K562 (cell line): ENCODE data around the gene EDARADD. TPM values are rescaled to one million over a fixed set of nuclear protein-coding genes. Genes with fewer than 3 reads are reported as not detected.

Source experiments
- AFF4 ChIP-seq: sonication (generic); formaldehyde crosslinking; IDR thresholded peaks from 2 replicates; pipeline ENCODE4 v1.8.0; 2023; ENCODE audit warnings: mild to moderate bottlenecking, missing genetic modification reagents
- ARID1B ChIP-seq: fragments of 450-650 bp; IDR thresholded peaks from 2 replicates; pipeline ENCODE4 v1.6.1; 2016; ENCODE audit warnings: antibody characterized with exemption, mild to moderate bottlenecking, inconsistent platforms
- ARNT ChIP-seq, 2 experiments: fragments of 450-650 bp; IDR thresholded peaks; 2 replicates each; pipeline ENCODE4 v1.6.1; 2016; ENCODE audit warnings: mild to moderate bottlenecking in 1 of 2
- ATF7 ChIP-seq: fragments of 450-650 bp; IDR thresholded peaks from 2 replicates; pipeline ENCODE4 v1.7.1; 2014; ENCODE audit warnings: mild to moderate bottlenecking, moderate library complexity
- C11orf30 ChIP-seq: fragments of 450-650 bp; IDR thresholded peaks from 2 replicates; pipeline ENCODE4 v1.6.1; 2016; ENCODE audit warnings: low read depth, mild to moderate bottlenecking
- CBFA2T3 ChIP-seq: fragments of 450-650 bp; IDR thresholded peaks from 2 replicates; pipeline ENCODE4 v1.6.1; 2017
- CTBP1 ChIP-seq: fragments of 450-650 bp; IDR thresholded peaks from 2 replicates; pipeline ENCODE4 v1.6.1; 2016; ENCODE audit warnings: borderline replicate concordance
- ERF ChIP-seq: fragments of 450-650 bp; formaldehyde crosslinking; IDR thresholded peaks from 2 replicates; pipeline ENCODE4 v1.4.0; 2020; ENCODE audit warnings: mild to moderate bottlenecking, mixed read lengths
- ETV6 ChIP-seq, 3 experiments: fragments of 150-350 bp in 1 of 3; sonication (generic) in 1 of 3; formaldehyde crosslinking in 1 of 3; IDR thresholded peaks; 2 replicates each; pipeline versions ENCODE4 v1.6.1 to v1.8.0; 2014 to 2022; ENCODE audit warnings: borderline replicate concordance in 2 of 3, low read depth in 2 of 3, antibody characterized with exemption in 1 of 3, low read length in 1 of 3, mild to moderate bottlenecking in 1 of 3, missing genetic modification reagents in 1 of 3
- EZH2 ChIP-seq: IDR thresholded peaks from 2 replicates; pipeline ENCODE4 v1.6.1; 2012; ENCODE audit warnings: low read depth, mild to moderate bottlenecking, inconsistent platforms, low read length, borderline replicate concordance
- FOXM1 ChIP-seq, 2 experiments: fragments of 450-650 bp in 1 of 2; sonication (generic) in 1 of 2; formaldehyde crosslinking in 1 of 2; IDR thresholded peaks; 2 replicates each; pipeline versions ENCODE4 v1.6.1 to v1.9.0; 2017 to 2022; ENCODE audit warnings: low read depth in 2 of 2, mild to moderate bottlenecking in 2 of 2, missing genetic modification reagents in 1 of 2, moderate library complexity in 1 of 2
- GTF2F1 ChIP-seq: IDR thresholded peaks from 2 replicates; pipeline ENCODE4 v1.6.1; 2011; ENCODE audit warnings: low read depth, low read length, improper control_type of control experiment
- HDAC8 ChIP-seq: fragments of 450-650 bp; IDR thresholded peaks from 2 replicates; pipeline ENCODE4 v1.6.1; 2016; ENCODE audit warnings: mild to moderate bottlenecking, missing genetic modification characterization, moderate library complexity, missing compliant biosample characterization
- HES1 ChIP-seq: fragments of 450-650 bp; IDR thresholded peaks from 2 replicates; pipeline ENCODE4 v1.6.1; 2016; ENCODE audit warnings: low read depth, mild to moderate bottlenecking, moderate library complexity
- JUN ChIP-seq, 2 experiments: sonication (generic) in 1 of 2; formaldehyde crosslinking in 1 of 2; IDR thresholded peaks; 2 replicates each; pipeline versions ENCODE4 v1.6.1 to v1.8.0; 2012 to 2022; ENCODE audit warnings: borderline replicate concordance in 2 of 2, mild to moderate bottlenecking in 2 of 2, improper control_type of control experiment in 1 of 2, low read depth in 1 of 2, low read length in 1 of 2, missing genetic modification reagents in 1 of 2
- KDM1A ChIP-seq, 2 experiments: fragments of 450-650 bp; IDR thresholded peaks; 2 replicates each; pipeline ENCODE4 v1.6.1; 2016; ENCODE audit warnings: mild to moderate bottlenecking in 2 of 2
- LARP7 ChIP-seq: fragments of 450-650 bp; IDR thresholded peaks from 2 replicates; pipeline ENCODE4 v1.6.1; 2016
- MEIS2 ChIP-seq: fragments of 450-650 bp; IDR thresholded peaks from 2 replicates; pipeline ENCODE4 v1.6.1; 2014; ENCODE audit warnings: mild to moderate bottlenecking; ENCODE audit not compliant: partially characterized antibody
- NEUROD1 ChIP-seq: fragments of 150-350 bp; IDR thresholded peaks from 2 replicates; pipeline ENCODE4 v1.6.1; 2014; ENCODE audit warnings: borderline replicate concordance, low read length, low read depth; ENCODE audit not compliant: partially characterized antibody
- NFIC ChIP-seq: fragments of 450-650 bp; IDR thresholded peaks from 2 replicates; pipeline ENCODE4 v1.6.1; 2017; ENCODE audit warnings: mild to moderate bottlenecking, inconsistent platforms
- POLR2AphosphoS5 ChIP-seq: IDR thresholded peaks from 2 replicates; pipeline ENCODE4 v1.6.1; 2011; ENCODE audit warnings: mild to moderate bottlenecking, low read depth, low read length, moderate library complexity; ENCODE audit not compliant: control insufficient read depth, insufficient read depth
- PRPF4 ChIP-seq: fragments of 200-400 bp; formaldehyde crosslinking; IDR thresholded peaks from one replicate; pipeline ENCODE4 v1.6.1; 2017; ENCODE audit warnings: low read length, low read depth, mild to moderate bottlenecking; ENCODE audit not compliant: insufficient read depth, poor library complexity, severe bottlenecking
- SMARCA4 ChIP-seq: fragments of 450-650 bp; IDR thresholded peaks from 2 replicates; pipeline ENCODE4 v1.6.1; 2016
- TAL1 ChIP-seq: fragments of 450-650 bp; IDR thresholded peaks from 2 replicates; pipeline ENCODE4 v1.6.1; 2016; ENCODE audit warnings: mild to moderate bottlenecking
- TRIM24 ChIP-seq, 2 experiments: fragments of 450-650 bp; IDR thresholded peaks; 2 replicates each; pipeline ENCODE4 v1.6.1; 2016
- ZNF589 ChIP-seq: fragments of 200-800 bp; sonication (Bioruptor generic); IDR thresholded peaks from 2 replicates; pipeline ENCODE4 v1.6.1; 2016; ENCODE audit warnings: low read depth, missing genetic modification characterization, missing compliant biosample characterization
- polyA plus RNA-seq, 8 experiments: library from polyadenylated mRNA; depleted of rRNA in 4 of 8; stranded (reverse) in 5 of 8; unstranded in 3 of 8; fragments of >200 nt; fragmentation: Nextera tagmentation in 2 of 8; fragmentation: Illumina TruSeq in 1 of 8; extraction: Ambion mirVana in 2 of 8; extraction: Trizol in 1 of 8; gene quantifications; 2 replicates each; pipeline versions ENCODE4 v1.2.1 to v1.2.3, GENCODE V29; 2011 to 2014; ENCODE audit warnings: inconsistent platforms in 1 of 8, missing spikeins in 1 of 8
- total RNA-seq, 7 experiments: library from RNA; depleted of rRNA in 6 of 7; stranded (reverse); fragments of >200 nt in 6 of 7; fragmentation: Illumina TruSeq in 2 of 7; extraction: Trizol in 2 of 7; gene quantifications; 2 replicates each; pipeline versions ENCODE4 v1.2.1 to v1.2.3, GENCODE V29; 2011 to 2021; ENCODE audit warnings: low replicate concordance in 1 of 7

The EDARADD gene
- total and polyA plus RNA-seq, 9 of the 15 experiments (the other 6 are each of a cell fraction or from before 2014, with no cell fraction given): 0.46 to 32.4 (median 20.6) TPM

GRCh38 chr1:236532850-236533249 is 138.8 kb downstream of the EDARADD start (continued):
- 0 out of 2 replicates have a peak, but pooled peaks have one; percentile 62 for TF ChIP-seq AFF4 (CRISPR knock-in tag)
- no peak for TF ChIP-seq ERF
- TF ChIP-seq HES1: peak; percentile 69
- peak; percentile 66; the same call in 1 of the 2 replicates for TF ChIP-seq POLR2AphosphoS5
- 0 out of 2 replicates have a peak, but pooled peaks have one; percentile 39 for TF ChIP-seq ZNF589 (CRISPR knock-in tag)
- TF ChIP-seq JUN (IDR thresholded peaks at IDR 0.05; ENCODE audit: borderline replicate concordance, low read depth, low read length): peak; percentile 48; the same call in 1 of the 2 replicates
- no peak for TF ChIP-seq JUN (CRISPR knock-in tag; IDR thresholded peaks at IDR 0.05; ENCODE audit: borderline replicate concordance)
- peak; percentile 62 to 70; a peak in 2 of 4 replicates for TF ChIP-seq ARNT (IDR thresholded peaks at IDR 0.05)
- peak; percentile 95 for TF ChIP-seq CBFA2T3
- TF ChIP-seq MEIS2: peak; percentile 94
- TF ChIP-seq TRIM24 (IDR thresholded peaks at IDR 0.05): peak; percentile 44 to 70; a peak in 2 of 4 replicates
- TF ChIP-seq LARP7: no peak
- peak; percentile 30 for TF ChIP-seq NEUROD1
- TF ChIP-seq C11orf30: no peak
- TF ChIP-seq FOXM1 (IDR thresholded peaks at IDR 0.05; ENCODE audit: low read depth): 0 out of 2 replicates have a peak, but pooled peaks have one; percentile 50
- TF ChIP-seq FOXM1 (CRISPR knock-in tag; IDR thresholded peaks at IDR 0.05; ENCODE audit: low read depth): no peak
- peak; percentile 84 for TF ChIP-seq CTBP1
- no peak for TF ChIP-seq EZH2
- TF ChIP-seq ARID1B: peak; percentile 96
- TF ChIP-seq PRPF4: no peak
- no peak for TF ChIP-seq GTF2F1
- TF ChIP-seq TAL1: peak; percentile 87
- peak; percentile 47; the same call in 1 of the 2 replicates for TF ChIP-seq ATF7
- peak; percentile 89 for TF ChIP-seq SMARCA4
- peak; percentile 98 to 99 for TF ChIP-seq KDM1A (IDR thresholded peaks at IDR 0.05)
- peak; percentile 72 for TF ChIP-seq NFIC
- TF ChIP-seq ETV6 (IDR thresholded peaks at IDR 0.05; ENCODE audit: borderline replicate concordance in 1 of 2, low read depth in 2 of 2, low read length in 1 of 2): no peak
- no peak for TF ChIP-seq ETV6 (CRISPR knock-in tag; IDR thresholded peaks at IDR 0.05; ENCODE audit: borderline replicate concordance)
- TF ChIP-seq HDAC8 (tag): no peak
